ENCODE data around the gene ETFB.

The ETFB gene

DNA sequence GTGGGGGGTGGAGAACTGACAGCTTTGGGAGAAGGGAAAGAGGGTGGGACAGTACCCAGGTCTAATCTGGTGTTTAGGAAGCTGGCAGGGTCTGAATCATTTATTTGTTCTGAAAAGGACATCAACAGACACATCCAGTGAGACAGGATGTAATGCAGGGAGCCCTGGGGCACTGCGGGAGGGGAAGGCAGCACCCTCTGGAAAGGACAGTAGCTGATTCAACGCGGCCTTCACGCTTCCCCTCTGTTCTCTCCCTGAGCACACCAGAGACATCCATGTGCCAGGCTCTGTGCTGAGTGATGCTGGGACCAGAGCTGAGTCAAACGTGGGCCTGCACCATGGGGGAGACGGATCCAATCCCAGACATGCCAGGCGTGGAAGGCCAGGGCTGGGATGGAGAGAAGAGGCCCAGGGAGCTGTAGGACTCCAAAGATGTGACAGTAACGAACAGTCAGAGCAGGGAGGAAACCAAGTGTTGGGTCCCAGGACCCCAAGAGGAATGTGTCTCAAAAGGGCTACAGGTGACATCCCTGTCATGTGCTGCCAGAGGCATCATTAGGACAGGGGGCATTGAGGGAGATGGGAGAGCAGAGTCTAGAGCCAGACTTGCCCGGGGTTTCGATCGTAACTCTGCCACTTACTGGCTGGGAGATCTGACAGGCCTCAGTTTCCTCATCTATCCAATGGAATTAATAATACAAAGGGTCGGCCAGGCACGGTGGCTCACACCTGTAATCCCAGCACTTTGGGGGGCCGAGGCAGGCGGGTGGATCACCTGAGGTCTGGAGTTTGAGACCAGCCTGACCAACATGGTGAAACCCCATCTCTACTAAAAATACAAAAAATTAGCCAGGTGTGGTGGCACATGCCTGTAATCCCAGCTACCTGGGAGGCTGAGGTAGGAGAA is 1.7 kb downstream of the ETFB start:
- Histone ChIP-seq H3K79me2 (ENCODE audit: control insufficient read depth, low read length) (peaks cover 45% of the 10 kb centered on the region), H3K27ac (ENCODE audit: low read depth, low read length) (no peak overlapping the region), H3K4me3 (ENCODE audit: low read length) (no peak overlapping the region), H3K9me3 (ENCODE audit: control insufficient read depth, insufficient read depth, low read length) (no peaks in the 10 kb centered on the region), H3K27me3 (ENCODE audit: control insufficient read depth, low read length) (no peaks in the 10 kb centered on the region), H3K4me1 (ENCODE audit: control insufficient read depth, low read length) (peaks cover 25% of the 10 kb centered on the region), H3K4me2 (ENCODE audit: low read length) (peak overlapping the region; percentile 21; the same call in 1 of the 2 replicates), H3K36me3 (ENCODE audit: control insufficient read depth, low read length) (peaks cover 10% of the 10 kb centered on the region; the same call in 1 of the 2 replicates), H3K9me2 (replicated peaks; ENCODE audit: control insufficient read depth, low read length) (no peaks in the 10 kb centered on the region), H4K20me1 (ENCODE audit: control insufficient read depth, insufficient read depth, low read depth, low read length) (no peaks in the 10 kb centered on the region), H3F3A (ENCODE audit: control insufficient read depth, insufficient read depth) (no peaks in the 10 kb centered on the region)
- TF ChIP-seq EZH2phosphoT487 (IDR thresholded peaks at IDR 0.05; ENCODE audit: borderline replicate concordance, low read length): no peak
- TF ChIP-seq, protein P1, sequence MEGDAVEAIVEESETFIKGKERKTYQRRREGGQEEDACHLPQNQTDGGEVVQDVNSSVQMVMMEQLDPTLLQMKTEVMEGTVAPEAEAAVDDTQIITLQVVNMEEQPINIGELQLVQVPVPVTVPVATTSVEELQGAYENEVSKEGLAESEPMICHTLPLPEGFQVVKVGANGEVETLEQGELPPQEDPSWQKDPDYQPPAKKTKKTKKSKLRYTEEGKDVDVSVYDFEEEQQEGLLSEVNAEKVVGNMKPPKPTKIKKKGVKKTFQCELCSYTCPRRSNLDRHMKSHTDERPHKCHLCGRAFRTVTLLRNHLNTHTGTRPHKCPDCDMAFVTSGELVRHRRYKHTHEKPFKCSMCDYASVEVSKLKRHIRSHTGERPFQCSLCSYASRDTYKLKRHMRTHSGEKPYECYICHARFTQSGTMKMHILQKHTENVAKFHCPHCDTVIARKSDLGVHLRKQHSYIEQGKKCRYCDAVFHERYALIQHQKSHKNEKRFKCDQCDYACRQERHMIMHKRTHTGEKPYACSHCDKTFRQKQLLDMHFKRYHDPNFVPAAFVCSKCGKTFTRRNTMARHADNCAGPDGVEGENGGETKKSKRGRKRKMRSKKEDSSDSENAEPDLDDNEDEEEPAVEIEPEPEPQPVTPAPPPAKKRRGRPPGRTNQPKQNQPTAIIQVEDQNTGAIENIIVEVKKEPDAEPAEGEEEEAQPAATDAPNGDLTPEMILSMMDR (IDR thresholded peaks at IDR 0.05; ENCODE audit: low read depth, low read length, poor library complexity, severe bottlenecking): no peak

DNA sequence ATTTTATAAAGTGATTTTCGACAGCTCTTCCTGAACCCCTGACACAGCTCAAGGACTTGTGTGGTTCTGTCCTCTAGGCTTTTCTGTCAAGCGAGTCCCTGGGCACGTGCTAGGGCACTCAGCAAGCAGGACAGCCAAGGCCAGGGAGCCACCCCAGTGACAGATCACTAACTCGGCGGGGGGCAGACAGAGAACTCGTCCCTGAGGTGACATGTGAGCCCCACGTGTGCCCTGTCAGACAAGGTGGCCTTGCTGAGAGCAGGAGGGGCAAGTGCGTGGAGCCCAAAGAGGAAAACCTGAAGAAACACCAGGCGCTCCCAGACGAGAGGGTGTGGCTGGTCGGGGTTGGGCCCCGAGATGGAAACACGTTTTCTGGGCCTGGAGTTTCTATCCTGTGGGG is 4.9 kb downstream of the ETFB start:
- H3K4me2 ChIP-seq (ENCODE audit: low read length): no peak overlapping the region
- H3K79me2 ChIP-seq (ENCODE audit: control insufficient read depth, low read length): peaks cover 30% of the 10 kb centered on the region
- H3K27me3 ChIP-seq (ENCODE audit: control insufficient read depth, low read length): no peaks in the 10 kb centered on the region
- peaks cover 4% of the 10 kb centered on the region; the same call in 1 of the 2 replicates for H3K36me3 ChIP-seq (ENCODE audit: control insufficient read depth, low read length)
- peaks cover 15% of the 10 kb centered on the region for H3K4me1 ChIP-seq (ENCODE audit: control insufficient read depth, low read length)
- no peaks in the 10 kb centered on the region for H3F3A ChIP-seq (ENCODE audit: control insufficient read depth, insufficient read depth)
- TF ChIP-seq, protein P1 (IDR thresholded peaks at IDR 0.05; ENCODE audit: low read depth, low read length, poor library complexity, severe bottlenecking): no peak
- TF ChIP-seq EZH2phosphoT487 (IDR thresholded peaks at IDR 0.05; ENCODE audit: borderline replicate concordance, low read length): no peak
- H3K9me2 ChIP-seq (replicated peaks; ENCODE audit: control insufficient read depth, low read length): no peaks in the 10 kb centered on the region
- no peak overlapping the region for H3K4me3 ChIP-seq (ENCODE audit: low read length)
- H4K20me1 ChIP-seq (ENCODE audit: control insufficient read depth, insufficient read depth, low read depth, low read length): no peaks in the 10 kb centered on the region
- no peaks in the 10 kb centered on the region for H3K9me3 ChIP-seq (ENCODE audit: control insufficient read depth, insufficient read depth, low read length)
- H3K27ac ChIP-seq (ENCODE audit: low read depth, low read length): no peak overlapping the region

DNA sequence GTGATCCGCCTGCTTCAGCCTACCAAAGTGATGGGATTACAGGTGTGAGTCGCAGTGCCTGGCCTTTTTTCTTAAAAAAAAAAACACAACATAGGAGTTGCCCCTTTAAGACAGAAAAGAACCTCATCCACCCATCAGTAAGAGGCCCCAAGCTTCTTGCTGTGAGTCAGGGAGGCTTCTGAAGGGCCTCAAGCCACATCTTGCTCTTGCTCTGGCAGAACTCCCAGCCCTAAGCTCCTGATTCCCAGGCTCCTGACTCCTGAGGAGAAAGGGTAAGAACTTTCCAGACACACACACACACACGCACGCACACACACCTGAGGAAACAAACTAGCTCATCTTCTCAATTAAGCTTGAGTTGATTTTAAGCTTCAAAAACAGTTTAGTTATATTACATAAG is 6.9 kb downstream of the ETFB start:
- Histone ChIP-seq H3K9me2 (replicated peaks; ENCODE audit: control insufficient read depth, low read length) (no peaks in the 10 kb centered on the region), H3K4me1 (ENCODE audit: control insufficient read depth, low read length) (peaks cover 10% of the 10 kb centered on the region), H3F3A (ENCODE audit: control insufficient read depth, insufficient read depth) (no peaks in the 10 kb centered on the region), H3K27me3 (ENCODE audit: control insufficient read depth, low read length) (no peaks in the 10 kb centered on the region), H3K4me3 (ENCODE audit: low read length) (no peak overlapping the region), H3K4me2 (ENCODE audit: low read length) (no peak overlapping the region), H3K27ac (ENCODE audit: low read depth, low read length) (no peak overlapping the region), H3K36me3 (ENCODE audit: control insufficient read depth, low read length) (no peaks in the 10 kb centered on the region), H3K9me3 (ENCODE audit: control insufficient read depth, insufficient read depth, low read length) (no peaks in the 10 kb centered on the region), H4K20me1 (ENCODE audit: control insufficient read depth, insufficient read depth, low read depth, low read length) (no peaks in the 10 kb centered on the region), H3K79me2 (ENCODE audit: control insufficient read depth, low read length) (peaks cover 16% of the 10 kb centered on the region; the same call in 1 of the 2 replicates)
- no peak for TF ChIP-seq EZH2phosphoT487 (IDR thresholded peaks at IDR 0.05; ENCODE audit: borderline replicate concordance, low read length)
- TF ChIP-seq, protein P1 (IDR thresholded peaks at IDR 0.05; ENCODE audit: low read depth, low read length, poor library complexity, severe bottlenecking): no peak
